GM21515 (cell line): Measurements from ENCODE around the gene TDRD1.

ENCODE experiments used
- ATAC-seq: cut with Tn5 transposase; IDR thresholded peaks from one replicate; pipeline ENCODE4 v1.9.1; 2021; ENCODE audit not compliant: unreplicated experiment

The TDRD1 gene

GRCh38 chr10:114175667-114176066 lies 3.5 kb upstream of the TDRD1 start:
- ATAC-seq = no peak

GRCh38 chr10:114176511-114176910 lies 2.6 kb upstream of the TDRD1 start:
- no peak for ATAC-seq

DNA sequence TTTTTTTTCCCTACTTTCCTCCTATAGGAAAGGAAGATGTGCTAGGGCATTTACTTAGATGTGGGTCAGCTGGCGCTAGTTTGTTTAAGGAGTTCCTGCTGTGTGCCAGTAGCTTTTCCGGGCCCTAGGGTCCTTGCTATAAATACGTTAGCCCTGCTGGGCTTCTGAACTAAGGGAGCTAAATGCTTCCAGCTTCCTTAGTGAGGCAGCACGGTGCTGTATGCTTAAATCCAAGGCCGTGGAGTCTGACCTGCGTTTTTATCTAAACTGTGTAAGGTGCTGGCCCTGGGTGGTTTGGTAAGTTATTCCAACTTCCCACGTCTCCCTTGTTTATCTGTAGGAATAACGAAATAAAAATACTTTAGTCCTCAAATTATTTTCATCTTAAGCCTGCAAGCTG lies 594 bp downstream of the TDRD1 start:
- no peak for ATAC-seq

DNA sequence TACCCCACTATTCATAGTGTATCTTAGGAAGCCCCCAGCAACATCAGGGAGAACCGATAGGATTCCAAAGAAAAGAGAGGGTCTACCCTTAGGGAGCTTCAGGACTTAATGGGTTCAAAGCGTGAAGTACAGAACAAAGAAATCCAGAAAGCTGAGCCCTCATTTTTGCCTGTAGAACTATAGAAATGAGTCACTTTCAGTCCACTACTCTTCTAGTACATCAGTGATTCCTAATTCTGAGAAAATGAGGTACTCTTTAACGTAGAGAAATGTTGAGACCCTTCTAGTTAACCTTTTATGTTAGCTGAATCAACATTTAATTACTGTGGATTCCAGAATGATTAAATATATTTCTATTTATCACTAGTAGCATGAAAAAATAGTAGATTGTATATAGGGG lies 1.8 kb downstream of the TDRD1 start:
- ATAC-seq = no peak

GRCh38 chr10:114181971-114182370 lies 2.8 kb downstream of the TDRD1 start:
- no peak for ATAC-seq

DNA sequence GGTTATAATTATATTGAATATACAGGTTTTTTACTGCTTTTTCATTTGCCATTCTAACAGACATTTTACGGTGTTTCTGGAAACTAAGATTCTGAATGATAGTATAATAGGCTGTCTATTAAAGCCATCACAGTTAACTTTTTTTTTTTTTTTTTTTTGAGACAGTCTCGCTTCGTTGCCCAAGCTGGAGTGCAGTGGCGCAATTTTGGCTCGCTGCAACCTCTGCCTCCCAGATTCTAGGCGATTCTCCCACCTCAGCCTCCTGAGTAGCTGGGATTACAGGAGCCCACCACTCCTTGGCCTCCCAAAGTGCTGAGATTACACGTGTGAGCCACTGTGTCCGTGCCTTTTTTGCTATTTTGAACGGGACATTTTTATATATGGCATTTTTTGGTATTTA lies 4.4 kb downstream of the TDRD1 start:
- no peak for ATAC-seq

DNA sequence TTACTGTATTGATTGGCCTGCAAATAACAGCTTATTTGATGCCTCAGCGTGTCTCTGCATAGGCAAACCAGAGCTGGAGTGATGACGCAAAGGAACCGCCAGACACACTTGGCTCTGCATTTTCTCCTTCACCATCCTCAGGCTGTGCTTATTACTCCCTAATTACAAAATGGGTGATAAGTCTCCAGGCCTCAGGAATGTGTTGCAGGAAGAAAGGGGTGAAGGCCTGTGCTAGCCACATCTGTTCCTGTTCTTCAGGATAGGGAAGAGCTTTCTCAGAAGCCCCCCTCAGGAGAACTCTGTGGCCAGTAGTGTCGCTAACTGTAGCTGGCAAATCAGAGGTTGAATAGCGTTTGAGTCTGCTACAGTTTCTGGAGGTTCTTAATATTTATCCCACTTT lies 5.1 kb downstream of the TDRD1 start:
- no peak for ATAC-seq

DNA sequence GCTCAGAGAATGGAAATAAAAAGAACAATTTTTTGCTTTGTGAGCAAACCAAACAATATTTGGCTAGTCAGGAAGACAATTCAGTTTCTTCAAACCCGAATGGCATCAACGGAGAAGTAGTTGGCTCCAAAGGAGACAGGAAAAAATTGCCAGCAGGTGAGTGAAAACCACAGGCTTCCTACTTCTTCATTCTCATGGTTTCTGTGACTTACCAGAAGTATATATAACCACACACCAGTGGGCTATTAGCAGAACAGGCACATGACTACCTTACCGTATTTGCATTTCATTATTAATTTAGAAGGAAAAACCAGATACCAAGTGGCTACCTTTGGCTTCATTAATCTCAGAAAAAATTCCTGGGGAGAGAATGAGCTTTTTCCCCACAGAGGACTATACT lies 8.8 kb downstream of the TDRD1 start:
- ATAC-seq = no peak

- no peak for ATAC-seq
Observed at GRCh38 chr10:114188900-114189299, 9.7 kb downstream of the TDRD1 start.

GRCh38 chr10:114189700-114190099 lies 10.5 kb downstream of the TDRD1 start:
- no peak for ATAC-seq

DNA sequence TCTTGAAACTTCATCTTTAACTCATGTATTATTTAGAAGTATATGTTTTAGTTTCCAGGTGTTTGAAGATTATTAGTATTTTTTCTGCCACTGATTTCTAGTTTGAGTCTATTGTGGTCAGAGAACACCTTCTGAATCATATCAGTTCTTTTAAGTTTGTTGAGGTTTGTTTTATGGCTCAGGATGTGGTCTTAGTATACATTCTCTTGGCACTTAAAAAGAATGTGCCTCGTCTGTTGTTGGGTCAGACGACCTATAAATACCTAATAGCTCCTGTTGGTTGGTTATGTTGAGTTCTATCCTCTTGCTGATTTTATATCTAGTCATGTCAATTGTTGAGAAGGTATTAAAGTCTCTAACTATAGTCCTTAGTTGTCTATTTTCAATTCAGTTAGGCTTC lies 15.9 kb downstream of the TDRD1 start:
- ATAC-seq = peak; percentile 80

DNA sequence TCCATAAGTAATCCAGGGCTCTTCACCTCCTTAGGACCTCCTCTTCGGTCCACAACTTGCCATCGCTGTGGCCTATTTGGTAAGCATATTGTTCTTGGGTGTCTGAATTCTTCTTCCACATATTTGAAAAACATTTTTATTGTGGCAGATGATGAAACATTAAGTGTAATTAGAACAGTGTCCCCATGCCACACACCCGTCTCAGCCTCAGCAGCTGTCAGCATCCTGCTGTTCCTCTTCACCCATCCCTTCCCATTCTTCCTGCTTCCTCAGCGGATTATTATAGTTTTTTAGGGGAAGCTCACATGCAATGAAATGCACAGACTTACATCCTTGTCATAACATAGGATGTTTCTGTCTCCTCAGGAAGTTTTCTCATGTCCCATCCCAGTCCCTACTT lies 20.1 kb downstream of the TDRD1 start:
- ATAC-seq = no peak

DNA sequence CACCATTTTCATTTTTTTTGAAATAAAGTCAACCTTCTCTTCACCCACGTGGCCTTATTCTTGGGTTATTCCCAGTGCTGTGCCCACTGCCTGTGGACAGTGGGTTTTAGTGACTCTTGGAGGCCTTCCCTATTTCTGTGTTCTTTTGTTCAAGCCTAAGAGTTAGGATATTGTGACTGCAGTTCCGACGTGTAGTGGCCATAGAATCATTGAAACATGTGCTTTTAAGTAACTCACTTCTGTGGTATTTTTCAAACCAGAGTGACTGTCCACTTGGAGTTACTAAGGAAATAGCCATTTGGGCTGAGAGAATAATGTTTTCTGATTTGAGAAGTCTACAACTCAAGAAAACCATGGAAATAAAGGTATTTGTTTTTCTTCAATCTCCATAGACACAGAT lies 23.7 kb downstream of the TDRD1 start:
- ATAC-seq = no peak

- ATAC-seq = no peak
Observed at GRCh38 chr10:114206902-114207301, 27.7 kb downstream of the TDRD1 start.

DNA sequence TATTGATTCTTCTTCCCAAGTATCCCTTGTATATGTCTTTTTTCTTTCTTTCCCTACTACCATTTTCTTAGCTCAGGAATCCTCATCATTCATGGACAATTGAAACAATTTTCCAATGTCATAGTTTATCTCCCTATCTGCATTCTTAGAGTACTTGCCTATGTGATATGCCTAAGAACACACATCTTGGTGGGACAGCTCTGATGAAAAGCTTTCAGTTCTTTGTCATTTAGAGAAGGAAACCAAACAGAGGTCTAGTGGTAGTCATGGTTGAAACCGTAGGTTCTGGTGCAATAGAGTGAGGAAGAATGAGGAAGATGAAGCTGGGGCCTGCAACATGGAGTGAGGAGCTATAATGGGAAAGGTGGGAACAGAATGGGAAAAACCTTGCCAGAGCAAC lies 28.2 kb downstream of the TDRD1 start:
- no peak for ATAC-seq

GRCh38 chr10:114208351-114208750 lies 29.2 kb downstream of the TDRD1 start:
- no peak for ATAC-seq

GRCh38 chr10:114212153-114212552 lies 33.0 kb downstream of the TDRD1 start:
- no peak for ATAC-seq

GRCh38 chr10:114215033-114215432 lies 35.9 kb downstream of the TDRD1 start:
- ATAC-seq = no peak

- ATAC-seq = no peak
Observed at GRCh38 chr10:114220281-114220680, 41.1 kb downstream of the TDRD1 start.

- no peak for ATAC-seq
Observed at GRCh38 chr10:114221235-114221634, 42.1 kb downstream of the TDRD1 start.

GRCh38 chr10:114223066-114223465 lies 43.9 kb downstream of the TDRD1 start:
- no peak for ATAC-seq

- ATAC-seq = no peak
Observed at GRCh38 chr10:114228156-114228555, 49.0 kb downstream of the TDRD1 start.

GRCh38 chr10:114232561-114233176 lies 53.5 kb downstream of the TDRD1 start:
- no peak for ATAC-seq

- ATAC-seq = no peak
Observed at GRCh38 chr10:114233482-114233881, 54.3 kb downstream of the TDRD1 start.
